IPS-18c (cell line): Measurements from ENCODE around the gene POC1B.
"Not testable (repeated sequence)": the region's sequence is repeated elsewhere in the genome, so short reads cannot be mapped to it uniquely, and the experiment has no call there.

Experiments
- H3K4me3 ChIP-seq: 2 replicates; pipeline ENCODE4 v1.7.0; 2013; ENCODE audit warnings: low read depth, mild to moderate bottlenecking, low read length, moderate library complexity; ENCODE audit not compliant: insufficient read depth
- H3K9me3 ChIP-seq: one replicate; pipeline ENCODE4 v1.6.1; 2013; ENCODE audit warnings: mild to moderate bottlenecking, low read length, moderate library complexity; ENCODE audit not compliant: control insufficient read depth, insufficient read depth

The POC1B gene

DNA sequence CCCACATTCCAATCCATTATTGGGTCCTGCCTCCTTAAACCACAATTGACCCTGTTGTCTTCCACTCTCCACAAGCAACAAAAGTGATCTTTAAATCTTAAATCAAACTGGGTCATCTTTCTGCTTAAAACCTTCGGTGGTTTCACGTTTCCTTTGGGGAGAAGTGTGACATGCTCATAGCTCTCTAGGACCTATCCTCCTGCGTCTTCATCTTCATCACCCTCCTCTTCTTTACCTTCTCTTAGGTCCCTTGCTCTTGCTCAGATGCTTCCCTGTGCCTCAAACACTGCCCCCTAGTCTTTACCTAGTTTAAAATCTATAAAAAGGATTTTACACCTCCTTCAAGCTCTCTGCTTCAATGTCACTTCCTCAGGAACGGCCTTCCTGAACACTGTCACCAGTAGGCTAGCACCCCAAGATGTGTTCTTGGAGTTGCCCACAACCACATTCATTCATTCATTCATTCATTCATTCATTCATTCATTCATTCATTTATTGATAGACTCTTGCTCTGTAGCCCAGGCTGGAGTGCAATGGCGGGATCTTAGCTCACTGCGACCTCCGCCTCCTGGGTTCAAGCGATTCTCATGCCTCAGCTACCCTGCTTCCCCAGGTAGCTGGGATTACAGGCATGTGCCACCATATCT lies 48.1 kb downstream of the POC1B start:
- Histone ChIP-seq H3K9me3 (no peaks in the 10 kb centered on the region), H3K4me3 (no peak overlapping the region)

DNA sequence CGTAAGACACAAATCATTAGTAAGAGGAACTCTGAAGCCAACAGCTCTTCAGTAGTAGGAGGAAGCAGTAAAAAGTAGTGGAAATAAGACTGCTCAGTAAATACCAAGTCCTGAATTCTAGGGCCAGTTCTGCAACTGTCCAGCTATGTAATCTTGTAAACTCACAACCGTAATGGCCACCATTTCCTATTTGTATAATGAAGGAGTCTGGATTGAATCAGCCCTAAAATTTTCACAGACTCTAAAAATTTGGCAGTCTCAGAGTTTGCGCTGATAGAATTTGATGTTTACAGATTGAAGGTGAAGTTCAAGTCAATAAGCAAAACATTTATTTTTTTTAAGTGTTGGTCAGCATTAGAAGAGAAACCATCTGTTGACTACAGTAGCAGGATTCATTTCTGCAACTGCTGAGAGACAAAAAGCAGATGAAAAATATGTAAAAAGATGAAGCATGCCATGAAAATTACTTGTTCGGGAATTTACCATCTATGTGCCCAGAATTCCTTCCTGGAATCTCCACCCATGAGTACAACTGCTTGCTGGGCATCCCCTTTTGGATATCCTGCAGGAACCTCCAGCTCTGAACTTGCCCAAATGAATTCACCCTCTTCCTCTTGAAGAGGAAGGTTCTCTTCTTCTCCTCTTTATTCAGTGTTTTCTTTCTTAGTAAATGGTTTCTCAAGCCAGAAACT lies 48.8 kb downstream of the POC1B start:
- H3K9me3 ChIP-seq = no peaks in the 10 kb centered on the region
- H3K4me3 ChIP-seq = no peak overlapping the region

DNA sequence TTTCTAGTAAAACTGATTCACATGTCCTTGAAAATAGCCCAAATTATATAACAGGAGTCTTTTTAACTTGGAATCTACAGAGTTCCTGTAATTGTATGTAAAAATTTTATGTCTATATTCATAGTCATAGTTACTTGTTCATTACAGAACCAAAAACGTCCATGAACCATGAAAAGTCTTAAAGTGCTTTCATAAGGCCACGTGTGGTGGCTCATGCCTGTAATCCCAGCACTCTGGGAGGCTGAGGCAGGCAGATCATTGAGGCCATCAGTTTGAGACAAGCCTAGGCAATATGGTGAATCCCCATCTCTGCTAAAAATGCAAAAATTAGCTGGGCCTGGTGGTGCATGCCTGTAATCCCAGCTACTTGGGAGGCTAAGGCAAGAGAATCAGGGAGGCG lies 49.6 kb downstream of the POC1B start:
- Histone ChIP-seq H3K9me3 (no peaks in the 10 kb centered on the region), H3K4me3 (no peak overlapping the region)

DNA sequence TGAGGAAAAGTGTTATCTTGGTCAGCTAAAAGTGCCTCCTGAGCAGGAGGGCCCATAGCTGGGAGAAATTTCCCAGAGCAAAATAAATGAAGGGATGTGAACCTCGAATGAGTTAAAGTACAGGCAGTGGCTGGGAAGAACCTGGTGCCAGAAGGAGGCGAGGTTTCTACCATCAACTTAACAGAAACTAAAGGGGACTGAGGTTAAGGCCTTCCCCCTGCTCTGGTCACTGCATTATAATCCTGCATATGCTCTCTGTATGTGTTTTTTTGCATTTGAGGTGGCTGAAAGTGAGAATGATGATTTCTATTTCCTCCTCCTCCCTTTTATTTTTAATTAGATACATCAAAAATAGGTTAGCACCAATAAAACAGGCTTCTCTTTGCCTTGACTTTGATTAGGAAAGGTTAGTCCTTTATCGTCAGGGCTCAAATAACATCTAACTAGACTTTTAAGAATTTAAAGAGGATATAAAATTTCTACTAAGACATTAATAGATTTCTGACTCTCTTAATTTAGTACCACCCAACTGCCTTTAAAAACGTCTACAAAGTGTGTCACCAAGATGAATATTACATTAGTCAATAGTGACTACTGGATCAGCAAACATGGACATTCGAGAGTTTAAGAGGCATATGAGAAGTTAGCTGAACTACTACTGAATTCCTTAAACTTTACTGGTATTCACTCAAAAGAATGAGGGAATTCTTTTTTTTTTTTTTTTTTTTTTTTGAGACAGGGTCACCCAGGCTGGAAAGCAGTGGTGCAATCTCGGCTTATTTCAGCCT lies 50.5 kb downstream of the POC1B start:
- H3K9me3 ChIP-seq = no peaks in the 10 kb centered on the region
- no peak overlapping the region for H3K4me3 ChIP-seq

DNA sequence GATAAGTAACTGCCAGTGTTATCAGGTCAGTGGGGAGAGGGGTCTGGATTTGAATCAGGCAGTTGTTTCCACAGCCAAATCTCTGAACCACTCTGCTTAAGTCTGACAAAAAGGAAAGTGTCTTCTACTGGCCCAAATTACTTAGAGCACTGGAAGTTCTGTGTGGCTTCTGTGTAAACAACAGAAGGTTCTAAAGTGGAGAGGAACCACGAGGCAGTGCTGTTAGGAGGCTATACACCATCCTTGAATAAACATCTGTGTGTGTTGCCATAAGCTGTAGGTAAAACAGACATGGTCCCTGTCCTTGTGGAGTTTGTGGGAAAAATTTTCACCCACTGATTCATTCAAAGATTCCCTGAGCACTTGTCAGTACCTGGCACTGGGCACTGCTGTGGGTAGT lies 51.2 kb downstream of the POC1B start:
- H3K9me3 ChIP-seq = no peaks in the 10 kb centered on the region
- no peak overlapping the region for H3K4me3 ChIP-seq

DNA sequence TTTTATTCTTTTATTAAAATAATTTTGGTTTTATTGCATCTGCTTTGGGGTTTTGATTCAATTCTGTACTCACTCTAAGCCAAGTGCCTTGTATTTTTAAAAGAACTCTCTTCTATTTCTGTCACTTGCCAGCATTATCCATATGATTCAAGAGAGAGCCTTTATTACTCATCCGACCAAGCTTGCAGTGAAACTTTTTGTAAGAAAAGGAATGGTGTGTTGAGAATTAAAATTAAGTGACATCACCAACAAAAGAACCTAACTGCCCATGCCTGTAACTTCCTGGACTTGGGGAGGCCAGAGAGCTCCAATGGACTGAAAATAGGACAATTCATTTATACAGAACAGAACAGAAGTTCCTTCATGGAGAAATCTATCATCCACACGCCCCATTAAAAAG lies 53.3 kb downstream of the POC1B start:
- Histone ChIP-seq H3K4me3 (no peak overlapping the region), H3K9me3 (no peaks in the 10 kb centered on the region)

DNA sequence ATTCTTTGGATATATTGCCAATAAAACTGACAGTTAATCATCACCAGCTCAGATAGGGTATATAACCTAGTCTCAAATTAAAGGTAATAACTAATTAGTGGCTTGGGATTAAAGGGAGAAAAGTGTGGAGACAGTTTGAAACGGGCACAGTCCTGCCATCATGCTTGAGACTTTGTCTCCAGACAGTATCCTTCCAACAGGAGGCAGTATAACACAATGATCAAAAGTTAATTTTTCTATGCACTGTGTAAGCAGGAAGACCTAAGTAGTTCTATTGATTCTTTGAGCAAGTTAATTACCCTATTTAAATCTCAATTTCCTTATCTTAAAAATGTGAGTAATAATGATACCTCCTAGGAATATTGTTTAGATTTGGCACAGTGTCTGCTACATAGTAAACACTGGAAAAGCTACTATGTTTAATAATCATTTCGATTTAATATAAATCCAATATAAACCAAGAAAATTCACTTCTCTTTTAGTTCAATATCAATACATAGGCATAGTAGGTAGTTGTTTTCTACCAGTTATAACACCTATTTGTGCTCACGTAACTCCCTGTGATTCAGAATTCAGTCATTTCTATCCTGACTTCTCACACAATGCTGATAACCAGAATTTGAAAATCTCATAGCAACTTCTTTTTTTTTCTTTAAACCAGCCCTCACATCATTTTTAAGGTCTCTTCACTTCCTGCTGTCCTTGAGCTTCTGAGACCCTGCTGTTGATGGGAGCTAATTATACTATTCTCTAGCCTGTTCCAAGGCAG lies 54.9 kb downstream of the POC1B start:
- Histone ChIP-seq H3K4me3 (no peak overlapping the region), H3K9me3 (no peaks in the 10 kb centered on the region)

DNA sequence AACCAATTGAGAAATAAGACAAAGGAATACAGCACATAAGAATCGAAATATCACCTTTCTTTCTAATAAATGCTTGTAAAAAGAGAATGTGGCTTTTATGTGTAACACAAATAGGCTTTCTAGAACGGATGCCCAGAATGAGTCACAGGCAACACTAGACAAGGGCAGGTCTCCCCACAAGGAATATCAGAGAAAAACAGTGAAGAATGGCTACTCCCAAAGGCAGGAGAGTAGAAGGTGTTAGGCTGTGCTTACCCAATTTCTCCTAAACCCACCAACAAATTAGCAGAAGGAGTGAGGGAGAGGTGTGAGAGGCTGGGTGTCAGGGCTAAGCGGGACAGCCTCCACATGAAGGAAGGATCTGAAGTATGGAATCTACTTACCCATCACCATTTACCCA lies 56.5 kb downstream of the POC1B start:
- Histone ChIP-seq H3K4me3 (no peak overlapping the region), H3K9me3 (no peaks in the 10 kb centered on the region)

DNA sequence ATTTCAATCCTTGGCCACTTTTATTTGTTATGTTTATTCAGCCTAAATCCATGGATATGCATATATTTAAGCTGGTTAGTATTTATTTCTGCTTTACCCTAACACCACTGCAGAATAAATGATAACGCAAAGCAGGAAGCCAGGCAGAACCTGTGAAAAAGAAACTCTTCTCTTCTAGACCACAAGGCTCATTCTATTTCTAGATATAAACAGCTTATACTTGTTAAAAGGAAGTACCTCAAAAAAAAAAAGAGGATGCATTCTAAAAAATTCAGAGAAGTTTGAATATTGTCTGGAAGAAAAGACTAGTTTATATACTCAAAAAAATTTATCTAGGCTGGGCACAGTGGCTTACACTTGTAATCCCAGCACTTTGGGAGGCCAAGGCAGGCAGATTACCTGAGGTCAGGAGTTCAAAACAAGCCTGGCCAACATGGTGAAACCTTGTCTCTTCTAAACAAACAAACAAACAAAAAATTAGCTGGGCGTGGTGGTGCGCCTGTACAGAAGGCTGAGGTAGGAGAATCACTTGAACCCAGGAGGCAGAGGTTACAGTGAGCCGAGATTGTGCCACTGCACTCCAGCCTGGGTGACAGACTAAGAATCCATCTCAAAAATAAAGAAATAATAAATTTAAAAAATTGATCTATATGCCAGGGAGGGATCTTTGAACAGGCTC lies 57.1 kb downstream of the POC1B start:
- no peaks in the 10 kb centered on the region for H3K9me3 ChIP-seq
- H3K4me3 ChIP-seq = no peak overlapping the region

DNA sequence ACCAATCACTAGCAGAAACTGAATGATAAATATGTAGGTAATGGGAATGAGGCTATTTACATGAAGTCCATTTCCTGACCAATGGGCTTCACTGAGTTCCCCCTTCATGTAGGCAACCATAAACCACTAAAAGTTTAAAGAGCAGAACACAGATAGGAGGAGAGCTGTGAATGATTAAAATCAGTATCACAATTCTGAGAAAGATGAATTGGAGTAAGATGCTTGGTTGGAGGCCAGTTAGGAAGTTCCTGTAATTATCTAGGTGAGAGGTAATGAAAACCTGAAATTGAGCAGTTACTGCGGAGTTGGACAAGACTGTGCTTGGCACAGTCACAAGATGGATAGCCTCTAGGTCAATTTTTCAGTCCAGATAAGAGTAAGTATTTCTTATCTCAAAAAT lies 57.8 kb downstream of the POC1B start:
- H3K4me3 ChIP-seq = no peak overlapping the region

DNA sequence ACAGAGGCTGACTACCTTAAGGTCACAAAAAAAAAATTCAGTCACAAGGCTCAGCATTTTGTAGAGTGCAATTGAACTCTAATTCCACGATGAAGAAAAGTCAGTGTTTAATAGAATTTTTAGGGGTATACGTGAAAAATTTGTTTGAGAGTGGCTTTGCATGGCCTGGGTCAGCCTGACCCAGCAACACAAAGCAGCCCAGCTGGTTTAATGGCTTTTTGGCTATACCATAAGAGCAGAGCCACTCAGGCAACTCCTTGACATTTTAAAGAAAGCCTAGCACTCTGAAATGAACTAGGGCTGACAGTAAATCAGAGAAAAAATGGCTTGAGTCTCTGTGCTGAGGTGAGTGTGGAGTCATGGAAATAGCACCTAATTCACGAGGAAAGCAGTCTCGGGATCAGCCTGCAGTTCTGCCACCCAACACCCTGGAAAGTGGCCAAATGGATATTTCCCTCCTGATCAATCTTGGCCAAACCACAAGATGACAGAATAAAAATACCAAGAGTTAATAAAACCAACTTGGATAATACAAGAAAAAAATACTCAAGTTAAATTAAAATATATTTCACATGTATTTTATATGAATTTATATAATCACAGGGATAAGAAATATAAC lies 60.8 kb downstream of the POC1B start:
- no peak overlapping the region for H3K4me3 ChIP-seq
- no peaks in the 10 kb centered on the region for H3K9me3 ChIP-seq

More for the DNA sequence above, 57.8 kb downstream of the POC1B start:
- H3K9me3 ChIP-seq = no peaks in the 10 kb centered on the region

DNA sequence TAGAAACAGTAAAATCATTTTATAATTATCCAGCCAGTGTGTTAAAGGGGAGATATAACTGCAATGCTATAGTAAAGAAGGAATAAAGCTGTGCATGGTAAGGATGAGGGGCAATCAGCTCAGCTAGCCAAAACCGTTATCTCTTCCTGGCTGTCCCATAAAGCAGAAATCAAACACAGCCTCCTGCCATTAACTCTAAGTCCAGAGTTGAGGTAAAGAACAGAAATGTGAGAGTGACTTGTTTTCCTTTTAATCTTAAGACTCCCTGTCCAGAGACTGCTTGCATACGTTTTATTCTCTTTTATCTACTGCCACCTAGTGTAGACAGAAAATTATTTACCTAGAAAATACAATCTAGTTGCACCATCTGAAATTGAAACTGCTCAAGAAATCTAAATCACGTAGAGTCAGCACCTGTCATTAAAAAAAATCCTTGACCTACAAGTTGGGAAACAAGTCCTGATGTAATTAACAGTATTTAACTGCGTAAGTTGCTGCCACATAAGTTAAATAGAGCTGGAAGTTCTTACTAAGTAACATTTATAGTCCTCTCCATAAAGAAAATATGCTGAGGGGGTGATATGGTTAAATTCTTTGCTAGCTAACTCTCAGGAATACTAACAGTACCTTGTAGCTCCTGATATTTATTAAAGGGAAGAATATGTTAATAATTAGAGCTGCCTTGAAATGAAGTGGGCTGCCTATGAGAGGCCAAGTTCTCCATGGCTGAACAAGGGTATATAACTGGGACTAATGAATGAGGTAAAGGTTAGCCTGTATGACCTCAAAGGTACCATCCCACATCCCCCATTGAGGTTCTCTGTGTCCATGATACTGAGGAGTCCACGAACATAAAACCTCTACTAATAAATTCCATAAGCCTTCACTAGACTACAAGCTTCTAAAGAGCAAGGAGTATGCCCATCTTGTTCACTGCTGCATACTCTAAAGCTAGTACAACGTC lies 63.9 kb downstream of the POC1B start:
- no peaks in the 10 kb centered on the region for H3K9me3 ChIP-seq
- H3K4me3 ChIP-seq = no peak overlapping the region

DNA sequence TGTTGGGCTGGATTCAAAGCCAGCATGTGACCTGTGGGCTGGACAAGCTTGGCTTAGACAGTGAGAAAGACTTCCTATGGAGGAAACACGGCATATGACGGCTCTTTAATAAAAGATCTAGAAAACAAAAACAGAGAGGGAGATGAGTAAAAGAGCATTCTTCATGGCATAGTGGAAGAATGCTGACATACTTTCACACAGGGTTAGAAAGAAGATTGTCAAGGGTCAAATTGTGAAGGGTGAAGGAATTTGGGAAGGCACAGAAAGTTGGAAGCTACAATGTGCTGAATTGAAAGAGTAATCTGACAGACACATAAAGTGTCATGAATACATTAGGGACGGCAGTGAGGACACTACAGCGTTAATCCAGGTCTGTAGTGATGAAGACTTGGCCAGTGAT lies 64.7 kb downstream of the POC1B start:
- Histone ChIP-seq H3K4me3 (no peak overlapping the region), H3K9me3 (no peaks in the 10 kb centered on the region)

DNA sequence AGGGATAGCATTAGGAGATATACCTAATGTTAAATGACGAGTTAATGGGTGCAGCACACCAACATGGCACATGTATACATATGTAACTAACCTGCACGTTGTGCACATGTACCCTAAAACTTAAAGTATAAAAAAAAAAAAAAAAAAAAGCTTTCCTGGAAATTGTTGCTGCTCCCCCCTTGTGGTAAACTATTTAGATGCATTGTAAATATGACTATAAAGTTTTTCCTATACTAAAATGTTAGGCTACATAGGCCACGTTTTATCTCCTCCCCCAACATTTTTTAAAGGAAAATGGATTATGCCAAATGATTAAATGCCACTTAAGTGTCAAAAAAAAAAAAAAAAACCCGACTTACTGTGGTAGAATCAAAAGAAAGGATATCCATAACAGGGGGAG lies 66.6 kb downstream of the POC1B start:
- H3K4me3 ChIP-seq = not testable (repeated sequence)

DNA sequence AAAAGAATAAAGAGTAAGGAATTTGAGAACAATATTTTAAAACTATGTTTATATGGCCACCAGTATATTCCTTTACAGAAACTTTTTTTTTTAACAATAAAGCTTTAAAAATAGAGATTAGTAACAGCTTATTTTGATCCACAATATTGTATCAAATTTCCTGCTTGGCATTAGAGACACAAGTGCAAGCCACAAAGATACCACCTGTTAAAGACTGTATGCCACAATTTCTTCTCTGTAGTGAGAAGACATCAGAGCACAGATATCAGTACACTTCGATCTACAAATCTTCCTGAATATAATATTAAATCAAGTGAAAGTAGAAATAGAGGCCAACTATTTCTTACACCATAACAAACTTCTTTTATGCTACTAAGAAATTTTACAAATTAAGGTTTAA lies 69.3 kb downstream of the POC1B start:
- Histone ChIP-seq H3K9me3 (no peaks in the 10 kb centered on the region), H3K4me3 (no peak overlapping the region)

More for the DNA sequence above, 66.6 kb downstream of the POC1B start:
- H3K9me3 ChIP-seq = not testable (repeated sequence)
